Measurements from ENCODE around the gene BARX2. TPM values are rescaled to one million over a fixed set of nuclear protein-coding genes. Genes with fewer than 3 reads are reported as not detected.

BARX2 gene
- total RNA-seq, 4 donors from 2014 or later = 2.1 TPM; not detected in 3

DNA sequence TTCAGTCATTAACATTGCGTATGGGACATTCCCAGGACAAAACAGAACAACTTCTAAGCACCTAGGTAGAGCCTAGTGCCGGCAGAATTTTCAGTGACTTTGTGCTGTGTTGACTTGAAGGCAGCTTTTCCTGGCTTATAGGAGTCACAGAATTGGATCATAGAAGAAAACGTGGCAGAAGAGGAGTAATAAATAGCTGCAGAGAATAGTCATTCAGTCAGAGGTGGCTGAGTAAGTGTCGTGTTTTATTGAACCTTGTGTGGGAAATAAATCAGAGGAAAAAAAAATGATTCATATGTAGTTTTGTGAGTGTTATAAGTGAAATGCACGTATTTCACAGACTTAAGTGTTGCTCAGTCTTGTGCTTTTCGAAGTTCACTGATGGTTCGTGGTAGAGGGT, 2.1 kb downstream of the BARX2 start:
- WGBS, 2 donors (ENCODE audit: low coverage in 1 of 2) = 77 to 90% methylated on average over 7 of the region's 7 CpGs
- TF ChIP-seq POLR2AphosphoS5 (IDR thresholded peaks at IDR 0.05) (no peak), POLR2A (IDR thresholded peaks at IDR 0.05) (no peak), EP300 (IDR thresholded peaks at IDR 0.05) (no peak), CTCF (IDR thresholded peaks at IDR 0.05) (no peak)
- no peak overlapping the region for H3K4me3 ChIP-seq
- H3K36me3 ChIP-seq = no peaks in the 10 kb centered on the region
- peaks cover 0 to 36% (median 23%) of the 10 kb centered on the region in 3 donors for H3K4me1 ChIP-seq
- H3K27me3 ChIP-seq = peaks cover 86% of the 10 kb centered on the region
- no peak overlapping the region for H3K27ac ChIP-seq
- ATAC-seq = no peak
- H3K9me3 ChIP-seq = no peaks in the 10 kb centered on the region

GRCh38 chr11:129380413-129380812, 4.8 kb downstream of the BARX2 start:
- peaks cover 0 to 9% (median 2%) of the 10 kb centered on the region in 3 donors for H3K4me1 ChIP-seq
- no peaks in the 10 kb centered on the region for H3K36me3 ChIP-seq
- H3K9me3 ChIP-seq = no peaks in the 10 kb centered on the region
- H3K27me3 ChIP-seq = peaks cover 81% of the 10 kb centered on the region
- 54 to 63% methylated on average over 2 of the region's 2 CpGs for WGBS, 2 donors (ENCODE audit: low coverage in 1 of 2)
- no peak overlapping the region for H3K27ac ChIP-seq
- no peak for TF ChIP-seq POLR2A (IDR thresholded peaks at IDR 0.05)
- no peak for TF ChIP-seq POLR2AphosphoS5 (IDR thresholded peaks at IDR 0.05)
- TF ChIP-seq EP300 (IDR thresholded peaks at IDR 0.05) = no peak
- TF ChIP-seq CTCF (IDR thresholded peaks at IDR 0.05) = no peak
- ATAC-seq = no peak
- no peak overlapping the region for H3K4me3 ChIP-seq

- Histone ChIP-seq H3K4me3 (no peak overlapping the region), H3K4me1 (no peaks in the 10 kb centered on the region), H3K36me3 (no peaks in the 10 kb centered on the region), H3K9me3 (no peaks in the 10 kb centered on the region), H3K27ac (no peak overlapping the region), H3K27me3 (peaks cover 66% of the 10 kb centered on the region)
- 73 to 100% methylated on average over 4 to 5 of the region's 7 CpGs for WGBS, 2 donors (ENCODE audit: low coverage in 1 of 2)
- ATAC-seq = no peak
- TF ChIP-seq POLR2AphosphoS5 (IDR thresholded peaks at IDR 0.05) = no peak
- TF ChIP-seq CTCF (IDR thresholded peaks at IDR 0.05) = no peak
These were observed 6.9 kb downstream of the BARX2 start for GRCh38 chr11:129382583-129382982.

DNA sequence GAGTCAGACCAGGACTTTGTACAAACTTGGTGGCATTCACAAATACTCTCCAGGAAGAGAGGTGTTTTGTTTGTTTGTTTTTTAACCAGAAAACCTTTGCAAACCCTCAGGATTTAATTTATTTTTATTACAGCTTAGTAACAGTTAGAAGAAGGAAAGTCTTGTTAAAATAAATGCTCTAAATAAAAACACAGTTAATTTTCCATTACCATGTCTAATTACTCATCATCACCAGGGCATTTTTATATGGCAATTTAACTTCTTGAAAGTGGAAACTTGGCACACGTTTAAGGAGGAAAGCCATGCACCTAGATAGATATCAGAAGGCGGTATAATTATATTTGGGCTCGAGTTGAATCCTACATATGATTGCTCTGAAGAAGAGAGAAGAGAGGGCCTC, 7.4 kb downstream of the BARX2 start:
- Histone ChIP-seq H3K9me3 (no peaks in the 10 kb centered on the region), H3K27ac (no peak overlapping the region), H3K4me1 (no peaks in the 10 kb centered on the region), H3K36me3 (no peaks in the 10 kb centered on the region), H3K4me3 (no peak overlapping the region), H3K27me3 (peaks cover 62% of the 10 kb centered on the region)
- no peak for ATAC-seq
- TF ChIP-seq POLR2A (IDR thresholded peaks at IDR 0.05) (no peak), CTCF (IDR thresholded peaks at IDR 0.05) (no peak), POLR2AphosphoS5 (IDR thresholded peaks at IDR 0.05) (no peak), EP300 (IDR thresholded peaks at IDR 0.05) (no peak)
- 39 to 48% methylated on average over 3 of the region's 3 CpGs for WGBS, 2 donors (ENCODE audit: low coverage in 1 of 2)

- WGBS, 2 donors (ENCODE audit: low coverage in 1 of 2) = 90% methylated on average over 5 of the region's 5 CpGs; no CpG with 5 or more reads in 1 of the 2 donors
- Histone ChIP-seq H3K27ac (no peak overlapping the region), H3K36me3 (no peaks in the 10 kb centered on the region), H3K27me3 (peaks cover 62% of the 10 kb centered on the region), H3K9me3 (no peaks in the 10 kb centered on the region), H3K4me1 (no peaks in the 10 kb centered on the region), H3K4me3 (no peak overlapping the region)
- ATAC-seq = no peak
- no peak for TF ChIP-seq CTCF (IDR thresholded peaks at IDR 0.05)
- TF ChIP-seq POLR2A (IDR thresholded peaks at IDR 0.05) = no peak
- no peak for TF ChIP-seq POLR2AphosphoS5 (IDR thresholded peaks at IDR 0.05)
- no peak for TF ChIP-seq EP300 (IDR thresholded peaks at IDR 0.05)
These were observed 7.9 kb downstream of the BARX2 start for GRCh38 chr11:129383502-129383901.
